Fibroblast of skin of left biceps (primary cell): Measurements from ENCODE around the gene STRA6.

Experiments used
- DNase-seq, 2 experiments: peaks; one replicate each; pipeline ENCODE4 v3.0.0-alpha.2; 2013; ENCODE audit warnings: low read depth in 2 of 2

Gene STRA6

GRCh38 chr15:74180881-74181602 is 21.5 kb downstream of the STRA6 start:
- no peak for DNase-seq

GRCh38 chr15:74179983-74180880 is 22.4 kb downstream of the STRA6 start:
- DNase-seq: peak in 1 of 2 experiments; percentile 33

GRCh38 chr15:74179101-74179841 is 23.3 kb downstream of the STRA6 start:
- DNase-seq: peak in 1 of 2 experiments; percentile 32

GRCh38 chr15:74178326-74179100 is 24.1 kb downstream of the STRA6 start:
- no peak for DNase-seq

- no peak for DNase-seq
These were observed 26.0 kb downstream of the STRA6 start for GRCh38 chr15:74176262-74177214.

- no peak for DNase-seq
These were observed 27.1 kb downstream of the STRA6 start for GRCh38 chr15:74175271-74176191.

- no peak for DNase-seq
These were observed 27.7 kb downstream of the STRA6 start for GRCh38 chr15:74174958-74175253.

GRCh38 chr15:74174219-74174957 is 28.2 kb downstream of the STRA6 start:
- peak; percentile 32 to 41 for DNase-seq

GRCh38 chr15:74173380-74174218 is 29.0 kb downstream of the STRA6 start, which contains the start of gene ISLR:
Gene ISLR, plus strand, starts transcription at chr15:74173710. Its CDS starts 1,149 bp downstream, at chr15:74174859.
- DNase-seq: peak; percentile 68 to 79

- DNase-seq: peak; percentile 33 to 41
These were observed 29.7 kb downstream of the STRA6 start for GRCh38 chr15:74172701-74173379.

GRCh38 chr15:74171965-74172541 is 30.5 kb downstream of the STRA6 start:
- DNase-seq: no peak

- DNase-seq: no peak
These were observed 31.6 kb downstream of the STRA6 start for GRCh38 chr15:74170875-74171578.

GRCh38 chr15:74170071-74170844 is 32.3 kb downstream of the STRA6 start:
- DNase-seq: no peak

- no peak for DNase-seq
These were observed 33.9 kb downstream of the STRA6 start for GRCh38 chr15:74168711-74169126.

- no peak for DNase-seq
These were observed 34.7 kb downstream of the STRA6 start for GRCh38 chr15:74167891-74168331.
